GM18508 (cell line): ENCODE measurements around the gene CFAP92.
"Not testable (repeated sequence)": the region's sequence is repeated elsewhere in the genome, so short reads cannot be mapped to it uniquely, and the experiment has no call there.

Source experiments
- ATAC-seq: cut with Tn5 transposase; IDR thresholded peaks from one replicate; pipeline ENCODE4 v1.9.1; 2021; ENCODE audit warnings: moderate number of reproducible peaks; ENCODE audit not compliant: insufficient read depth, unreplicated experiment

The CFAP92 gene

DNA sequence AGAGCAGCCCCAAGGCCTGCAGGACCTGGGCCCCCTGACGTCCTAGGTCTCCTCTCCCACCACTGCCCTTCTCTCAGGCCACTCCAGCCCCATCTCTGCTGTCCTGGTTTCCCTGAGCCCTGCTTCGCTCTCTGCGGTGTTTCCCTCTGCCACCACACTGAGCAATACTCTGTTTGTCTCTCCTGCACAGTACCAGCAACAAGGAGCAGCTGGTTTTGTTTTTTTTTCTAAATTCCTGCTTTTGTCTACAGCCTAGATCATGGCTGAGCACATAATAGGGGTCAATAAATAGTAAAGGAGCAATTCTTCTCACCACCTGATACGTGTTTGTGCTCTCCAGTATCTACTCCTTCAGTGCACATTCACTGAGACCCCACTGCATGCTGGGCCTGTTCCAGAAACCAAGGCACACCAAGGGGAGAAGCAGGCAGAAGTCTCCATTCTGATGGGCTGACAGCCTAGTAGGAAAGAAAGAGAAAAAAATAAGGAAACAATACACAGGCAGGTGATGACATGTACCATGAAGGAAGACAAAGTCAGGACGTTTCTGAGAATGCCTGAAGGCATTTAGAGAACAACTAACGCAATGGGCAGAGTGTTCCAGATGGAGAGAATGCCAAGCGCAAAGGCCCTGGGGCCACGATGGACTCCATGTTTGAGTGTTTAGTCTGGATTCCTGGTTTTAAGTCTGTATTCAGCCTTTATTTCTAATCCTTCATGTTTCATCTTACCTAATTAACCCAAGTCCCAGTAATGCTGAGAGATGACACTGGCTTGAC is 120.4 kb downstream of the CFAP92 start:
- no peak for ATAC-seq

GRCh38 chr3:128872744-128873143 is 121.1 kb downstream of the CFAP92 start:
- no peak for ATAC-seq

GRCh38 chr3:128872282-128872681 is 121.6 kb downstream of the CFAP92 start:
- ATAC-seq: no peak

DNA sequence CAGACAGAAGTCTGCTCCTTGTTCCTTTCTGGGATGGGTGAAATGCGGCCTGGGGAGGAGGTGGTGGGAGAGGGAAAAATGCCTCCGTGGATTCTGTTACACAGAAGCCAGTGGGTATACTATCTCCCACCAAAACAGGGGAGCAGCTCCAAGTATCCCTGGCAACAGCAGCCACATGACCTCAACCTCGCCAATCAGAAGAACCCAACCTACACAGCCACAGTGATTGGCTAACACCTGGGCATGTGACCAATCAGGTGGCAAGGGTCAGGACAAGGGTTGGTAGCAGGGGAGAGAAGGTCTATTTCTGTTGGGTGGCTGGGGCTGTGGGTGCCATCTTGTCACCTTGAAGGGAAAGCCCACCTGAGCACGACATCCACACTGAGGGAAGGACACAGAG is 123.5 kb downstream of the CFAP92 start:
- no peak for ATAC-seq

GRCh38 chr3:128867200-128868125 is 126.4 kb downstream of the CFAP92 start:
- ATAC-seq: no peak

GRCh38 chr3:128864849-128865804 is 128.7 kb downstream of the CFAP92 start:
- not testable (repeated sequence) for ATAC-seq

DNA sequence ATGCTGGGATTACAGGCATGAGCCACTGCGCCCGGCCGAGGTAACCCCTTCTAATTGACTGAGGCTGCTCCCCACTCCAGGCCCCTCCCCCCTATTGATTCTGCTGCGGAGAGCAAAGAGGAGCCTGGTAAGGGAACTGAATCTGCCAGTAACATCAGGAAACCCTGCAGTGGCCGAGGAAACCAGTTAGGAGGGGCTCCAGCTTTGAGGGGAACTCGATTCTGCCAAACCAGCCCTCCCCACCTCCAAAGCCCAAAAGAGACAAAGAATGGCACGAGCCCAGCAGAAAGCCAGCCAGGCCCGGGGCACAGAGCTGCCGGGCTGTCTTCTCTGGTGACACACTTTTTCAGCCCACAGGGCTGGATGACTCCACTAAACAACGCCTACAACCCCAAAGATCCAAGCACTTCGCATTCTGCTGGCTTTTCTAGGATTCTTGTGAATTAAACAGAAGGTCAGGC is 129.5 kb downstream of the CFAP92 start:
- no peak for ATAC-seq

DNA sequence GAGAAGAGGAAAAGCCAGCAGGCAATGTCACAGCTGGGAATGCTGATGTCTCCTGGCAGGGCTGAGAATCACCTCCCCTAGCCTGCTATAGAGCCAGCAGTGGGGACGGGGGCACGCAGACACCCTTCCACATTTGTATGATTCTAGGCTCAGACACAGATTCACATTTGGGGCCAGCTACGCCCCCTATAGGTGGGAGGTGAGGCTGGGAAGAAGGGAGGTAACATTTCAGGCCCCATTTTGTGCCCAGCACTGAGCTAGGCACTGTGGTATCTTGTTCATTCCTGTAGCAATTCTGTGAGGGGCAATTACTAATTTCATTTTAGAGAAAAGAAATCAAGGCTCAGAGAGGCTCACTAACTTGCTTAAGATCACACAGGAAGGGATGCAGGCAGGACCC is 130.3 kb downstream of the CFAP92 start:
- ATAC-seq: no peak

- no peak for ATAC-seq
These were observed 132.4 kb downstream of the CFAP92 start for GRCh38 chr3:128861491-128861890.
